ENCODE measurements around the gene EVI5.
"Not testable (repeated sequence)": the region's sequence is repeated elsewhere in the genome, so short reads cannot be mapped to it uniquely, and the experiment has no call there.

EVI5 gene

DNA sequence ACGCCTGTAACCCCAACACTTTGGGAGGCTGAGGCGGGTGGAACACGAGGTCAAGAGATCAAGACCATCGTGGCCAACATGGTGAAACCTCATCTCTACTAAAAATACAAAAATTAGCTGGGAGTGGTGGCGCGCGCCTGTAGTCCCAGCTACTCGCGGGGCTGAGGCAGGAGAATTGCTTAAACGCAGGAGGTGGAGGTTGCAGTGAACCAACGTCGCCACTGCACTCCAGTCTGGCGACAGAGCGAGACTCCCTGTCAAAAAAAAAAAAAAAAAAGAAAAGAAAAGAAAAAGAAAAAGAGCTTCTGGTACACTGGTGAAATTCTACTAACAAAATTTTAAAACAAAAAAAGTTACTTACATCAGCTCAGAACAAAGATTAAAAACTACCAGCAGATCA is 1.4 kb downstream of the EVI5 start:
- H3K9me3 ChIP-seq; in situ Hi-C loops (cut with MboI; ENCODE audit: low sequenced_read_pairs); H3K36me3 ChIP-seq (replicated peaks); H3K4me1 ChIP-seq; H3K27me3 ChIP-seq (ENCODE audit: low read depth): not testable (repeated sequence)
- peak overlapping the region; percentile 96 for H3K4me3 ChIP-seq
- peak in 1 of 2 experiments; percentile 60 for DNase-seq (ENCODE audit: low spot score in 2 of 2)

DNA sequence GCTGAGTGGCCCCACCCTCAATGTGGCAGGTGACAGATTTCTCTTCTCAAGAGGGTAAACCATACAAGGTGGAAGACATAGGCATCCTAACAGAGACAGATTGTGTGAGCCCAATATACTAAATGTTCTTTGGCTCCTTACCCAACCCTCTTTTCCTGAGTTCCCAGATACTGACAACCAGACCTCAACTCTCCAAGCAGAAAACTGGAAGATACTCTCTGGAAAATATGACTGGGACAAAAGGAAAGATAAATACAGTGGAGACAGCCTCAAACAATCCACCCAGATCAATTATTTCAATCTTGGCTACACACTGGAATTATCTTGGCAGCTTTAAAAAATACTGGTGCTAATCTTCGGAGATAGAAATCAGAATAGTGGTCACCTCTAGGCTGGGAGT is 6.5 kb downstream of the EVI5 start:
- no peak for DNase-seq (ENCODE audit: low spot score in 2 of 2)
- Histone ChIP-seq H3K36me3 (replicated peaks) (no peaks in the 10 kb centered on the region), H3K9me3 (no peaks in the 10 kb centered on the region), H3K4me3 (no peak overlapping the region), H3K27me3 (ENCODE audit: low read depth) (no peaks in the 10 kb centered on the region), H3K4me1 (peaks cover 10% of the 10 kb centered on the region)
- in situ Hi-C loops (cut with MboI; ENCODE audit: low sequenced_read_pairs), result no loop called here

DNA sequence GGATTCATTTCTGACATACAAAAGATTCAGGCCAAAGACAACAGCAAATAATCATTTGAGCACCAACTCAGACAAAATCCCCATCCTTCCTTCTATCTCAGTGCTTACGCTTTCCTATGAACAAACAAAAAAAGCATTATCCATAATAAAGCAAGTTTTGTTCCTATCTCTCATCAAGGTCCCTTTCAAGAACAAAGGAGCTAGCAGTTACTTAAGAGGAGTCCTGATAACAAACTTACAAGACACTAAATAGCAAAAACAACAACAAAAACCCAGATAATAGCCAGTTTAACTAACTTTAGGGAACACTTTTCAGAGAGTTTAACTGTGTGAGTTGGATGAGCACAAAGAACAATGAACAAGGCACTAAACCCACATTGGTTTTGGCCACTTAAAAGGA is 10.5 kb downstream of the EVI5 start:
- peak in 1 of 2 experiments; percentile 70 for DNase-seq (ENCODE audit: low spot score in 2 of 2)
- Histone ChIP-seq H3K36me3 (replicated peaks) (no peaks in the 10 kb centered on the region), H3K4me1 (peaks cover 10% of the 10 kb centered on the region), H3K9me3 (no peaks in the 10 kb centered on the region), H3K4me3 (no peak overlapping the region), H3K27me3 (ENCODE audit: low read depth) (no peaks in the 10 kb centered on the region)
- in situ Hi-C loops (cut with MboI; ENCODE audit: low sequenced_read_pairs), result no loop called here

DNA sequence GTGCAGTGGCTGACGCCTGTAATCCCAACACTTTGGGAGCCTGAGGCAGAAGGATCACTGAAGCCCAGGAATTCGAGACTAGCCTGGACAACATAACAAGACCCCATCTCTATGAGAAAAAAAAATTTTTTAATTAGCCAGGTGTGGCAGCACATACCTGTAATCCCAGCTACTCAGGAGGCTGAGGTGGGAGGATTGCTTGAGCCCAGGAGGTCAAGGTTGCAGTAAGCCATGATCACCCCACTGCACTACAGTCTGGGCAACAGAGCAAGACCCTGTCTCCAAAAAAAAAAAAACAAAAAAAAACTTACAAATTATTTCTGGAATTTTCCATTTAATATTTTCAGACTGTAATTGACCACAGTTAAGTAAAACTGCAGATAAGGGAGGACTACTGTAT is 11.2 kb downstream of the EVI5 start:
- in situ Hi-C loops (cut with MboI; ENCODE audit: low sequenced_read_pairs); H3K4me1 ChIP-seq; DNase-seq (ENCODE audit: low spot score in 2 of 2): not testable (repeated sequence)

DNA sequence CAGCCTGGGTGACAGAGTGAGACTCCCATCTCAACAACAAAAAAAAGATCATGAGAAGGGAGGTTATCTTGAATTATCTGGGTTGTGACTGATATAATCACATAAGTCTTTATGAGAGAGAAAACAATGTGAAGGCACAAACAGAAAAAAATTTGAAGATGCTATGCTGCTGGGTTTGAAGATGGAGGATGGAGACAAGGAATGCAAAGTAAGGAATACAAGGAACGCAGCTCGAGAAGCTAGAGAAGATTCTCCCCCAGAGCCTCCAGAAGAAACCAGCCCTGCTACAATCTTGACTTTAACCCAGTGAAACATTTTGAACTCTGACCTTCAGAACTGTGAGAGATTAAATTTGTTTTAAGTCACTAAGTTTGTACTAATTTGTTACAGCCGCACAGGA is 15.1 kb downstream of the EVI5 start:
- no peaks in the 10 kb centered on the region for H3K9me3 ChIP-seq
- H3K27me3 ChIP-seq (ENCODE audit: low read depth), result no peaks in the 10 kb centered on the region
- DNase-seq (ENCODE audit: low spot score in 2 of 2), result no peak
- no peaks in the 10 kb centered on the region for H3K36me3 ChIP-seq (replicated peaks)
- no peak overlapping the region for H3K4me3 ChIP-seq
- H3K4me1 ChIP-seq, result peaks cover 10% of the 10 kb centered on the region
- in situ Hi-C loops (cut with MboI; ENCODE audit: low sequenced_read_pairs), result no loop called here

More for the DNA sequence above, 11.2 kb downstream of the EVI5 start:
- H3K4me3 ChIP-seq; H3K36me3 ChIP-seq (replicated peaks); H3K27me3 ChIP-seq (ENCODE audit: low read depth); H3K9me3 ChIP-seq: not testable (repeated sequence)

DNA sequence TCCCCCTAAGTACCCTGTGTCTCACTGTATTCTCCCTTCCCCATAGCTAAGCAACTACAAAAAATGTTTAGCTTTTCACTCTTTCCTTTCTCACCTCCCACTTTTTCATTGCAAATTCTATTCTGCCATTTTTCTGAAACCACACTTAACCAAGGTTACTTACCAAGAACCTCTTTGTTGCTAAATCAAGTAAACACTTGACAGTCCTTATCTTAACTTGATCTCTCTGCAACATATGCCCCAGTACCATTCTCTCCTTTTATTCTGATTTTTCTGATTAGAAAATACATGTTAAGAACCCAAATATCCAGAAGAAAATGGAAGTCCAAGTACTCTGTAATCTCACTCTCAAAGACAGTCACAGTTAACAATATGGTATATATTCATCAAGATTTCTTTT is 16.0 kb downstream of the EVI5 start:
- in situ Hi-C loops (cut with MboI; ENCODE audit: low sequenced_read_pairs), result no loop called here
- no peaks in the 10 kb centered on the region for H3K27me3 ChIP-seq (ENCODE audit: low read depth)

DNA sequence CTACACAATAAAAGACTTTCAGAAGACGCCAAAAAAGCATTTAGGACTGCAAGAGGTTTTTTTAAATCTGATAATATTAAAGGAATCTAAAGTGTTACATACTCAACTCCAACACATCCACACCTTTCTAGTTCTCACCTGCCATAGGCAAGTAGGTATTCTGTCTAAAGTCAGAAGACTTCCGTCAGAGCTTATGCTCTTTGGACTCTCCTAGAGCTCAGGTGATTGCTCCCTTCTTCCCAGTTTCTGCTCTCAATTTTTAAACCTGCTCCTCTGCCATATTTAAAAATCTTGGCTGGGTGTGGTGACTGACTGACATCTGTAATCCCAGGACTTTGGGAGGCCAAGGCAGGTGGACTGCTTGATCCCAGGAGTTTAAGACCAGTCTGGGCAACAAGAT is 16.6 kb downstream of the EVI5 start:
- no peak for DNase-seq (ENCODE audit: low spot score in 2 of 2)
- no peaks in the 10 kb centered on the region for H3K36me3 ChIP-seq (replicated peaks)
- no peak overlapping the region for H3K4me3 ChIP-seq
- H3K9me3 ChIP-seq, result no peaks in the 10 kb centered on the region
- in situ Hi-C loops (cut with MboI; ENCODE audit: low sequenced_read_pairs), result no loop called here
- H3K27me3 ChIP-seq (ENCODE audit: low read depth), result no peaks in the 10 kb centered on the region
- H3K4me1 ChIP-seq, result no peaks in the 10 kb centered on the region

More for the DNA sequence above, 16.0 kb downstream of the EVI5 start:
- Histone ChIP-seq H3K4me1 (peaks cover under 1% of the 10 kb centered on the region; the same call in 1 of the 2 replicates), H3K4me3 (no peak overlapping the region), H3K9me3 (no peaks in the 10 kb centered on the region), H3K36me3 (replicated peaks) (no peaks in the 10 kb centered on the region)
- DNase-seq (ENCODE audit: low spot score in 2 of 2), result no peak

DNA sequence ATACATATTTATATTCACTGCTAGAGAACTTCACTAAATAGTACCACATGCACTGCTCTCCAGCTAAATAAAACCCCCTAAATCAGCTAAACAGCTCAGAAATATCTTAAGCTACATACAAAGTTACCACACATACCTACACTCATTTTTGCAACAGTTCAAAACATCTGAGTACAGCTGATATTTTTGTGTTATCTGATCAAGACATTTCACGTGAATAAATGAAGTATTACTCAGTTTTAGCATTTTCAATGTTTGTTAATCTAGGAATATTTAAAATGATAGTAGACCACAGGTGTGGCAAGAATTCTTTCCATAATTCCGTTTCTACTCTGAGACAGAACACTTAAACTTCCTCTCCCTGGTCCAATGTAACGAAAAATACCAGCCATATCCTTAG is 20.8 kb downstream of the EVI5 start:
- in situ Hi-C loops (cut with MboI; ENCODE audit: low sequenced_read_pairs), result no loop called here
- DNase-seq (ENCODE audit: low spot score in 2 of 2), result no peak
- Histone ChIP-seq H3K27me3 (ENCODE audit: low read depth) (no peaks in the 10 kb centered on the region), H3K4me1 (no peaks in the 10 kb centered on the region), H3K4me3 (no peak overlapping the region), H3K36me3 (replicated peaks) (no peaks in the 10 kb centered on the region), H3K9me3 (no peaks in the 10 kb centered on the region)

DNA sequence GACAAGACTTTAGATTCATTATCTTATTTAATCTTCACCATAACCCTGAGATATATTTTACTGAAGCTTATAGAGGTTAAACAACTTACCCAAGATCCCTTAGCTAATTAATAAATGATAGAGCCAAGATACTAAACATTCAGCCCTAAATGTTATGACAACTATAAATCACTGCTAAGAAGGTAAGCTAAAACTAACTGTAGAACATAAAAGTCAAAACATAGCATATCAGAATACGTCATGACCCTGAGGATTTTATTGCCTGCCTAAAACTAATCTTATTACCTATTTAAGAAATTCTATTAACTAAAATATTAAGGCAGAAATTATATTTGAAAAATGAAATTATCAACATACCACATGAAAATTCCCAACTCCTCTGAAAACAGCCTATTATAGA is 22.6 kb downstream of the EVI5 start:
- Histone ChIP-seq H3K9me3 (no peaks in the 10 kb centered on the region), H3K4me3 (no peak overlapping the region), H3K36me3 (replicated peaks) (no peaks in the 10 kb centered on the region), H3K4me1 (no peaks in the 10 kb centered on the region), H3K27me3 (ENCODE audit: low read depth) (no peaks in the 10 kb centered on the region)
- in situ Hi-C loops (cut with MboI; ENCODE audit: low sequenced_read_pairs), result no loop called here
- DNase-seq (ENCODE audit: low spot score in 2 of 2), result no peak

DNA sequence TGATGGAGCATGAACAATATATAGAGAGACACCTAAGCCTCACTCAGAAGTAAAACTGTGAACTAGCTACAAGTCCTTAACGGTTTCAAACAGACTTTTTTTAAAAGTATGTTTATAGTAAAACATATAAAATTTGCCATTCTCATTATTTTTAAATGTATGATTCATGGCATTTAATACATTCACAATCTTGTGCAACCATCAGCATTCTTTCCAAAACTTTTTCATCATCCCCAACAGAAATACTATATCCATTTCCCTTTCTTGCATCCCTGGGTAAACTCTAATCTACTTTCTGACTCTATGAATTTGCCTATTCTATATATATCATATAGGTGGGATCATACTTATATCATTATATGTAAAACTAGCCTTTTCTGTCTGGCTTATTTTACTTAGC is 25.5 kb downstream of the EVI5 start:
- Histone ChIP-seq H3K9me3 (no peaks in the 10 kb centered on the region), H3K36me3 (replicated peaks) (no peaks in the 10 kb centered on the region), H3K27me3 (ENCODE audit: low read depth) (no peaks in the 10 kb centered on the region), H3K4me3 (no peak overlapping the region), H3K4me1 (no peaks in the 10 kb centered on the region)
- in situ Hi-C loops (cut with MboI; ENCODE audit: low sequenced_read_pairs), result no loop called here
- no peak for DNase-seq (ENCODE audit: low spot score in 2 of 2)

DNA sequence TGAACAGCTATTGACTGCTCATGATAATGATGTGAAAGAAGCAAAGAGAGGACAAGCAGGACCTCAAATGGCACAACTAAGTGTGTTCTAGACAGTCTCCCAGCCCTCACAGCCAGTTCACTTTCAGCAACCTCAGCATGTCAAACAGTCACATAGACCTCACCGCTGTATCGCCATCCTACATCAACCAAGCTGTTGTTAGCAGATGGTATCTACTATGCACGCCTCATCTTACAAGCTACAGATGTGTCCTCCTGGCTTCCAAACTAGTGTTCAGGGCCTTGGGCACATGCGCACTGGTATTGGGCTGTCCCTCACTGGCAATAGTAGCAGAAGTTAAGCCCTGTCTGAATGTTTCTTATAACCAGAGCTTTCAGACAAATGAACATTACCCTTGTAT is 28.4 kb downstream of the EVI5 start:
- Histone ChIP-seq H3K9me3 (no peaks in the 10 kb centered on the region), H3K27me3 (ENCODE audit: low read depth) (no peaks in the 10 kb centered on the region), H3K4me1 (no peaks in the 10 kb centered on the region), H3K4me3 (no peak overlapping the region), H3K36me3 (replicated peaks) (no peaks in the 10 kb centered on the region)
- DNase-seq (ENCODE audit: low spot score in 2 of 2), result no peak
- in situ Hi-C loops (cut with MboI; ENCODE audit: low sequenced_read_pairs), result no loop called here

DNA sequence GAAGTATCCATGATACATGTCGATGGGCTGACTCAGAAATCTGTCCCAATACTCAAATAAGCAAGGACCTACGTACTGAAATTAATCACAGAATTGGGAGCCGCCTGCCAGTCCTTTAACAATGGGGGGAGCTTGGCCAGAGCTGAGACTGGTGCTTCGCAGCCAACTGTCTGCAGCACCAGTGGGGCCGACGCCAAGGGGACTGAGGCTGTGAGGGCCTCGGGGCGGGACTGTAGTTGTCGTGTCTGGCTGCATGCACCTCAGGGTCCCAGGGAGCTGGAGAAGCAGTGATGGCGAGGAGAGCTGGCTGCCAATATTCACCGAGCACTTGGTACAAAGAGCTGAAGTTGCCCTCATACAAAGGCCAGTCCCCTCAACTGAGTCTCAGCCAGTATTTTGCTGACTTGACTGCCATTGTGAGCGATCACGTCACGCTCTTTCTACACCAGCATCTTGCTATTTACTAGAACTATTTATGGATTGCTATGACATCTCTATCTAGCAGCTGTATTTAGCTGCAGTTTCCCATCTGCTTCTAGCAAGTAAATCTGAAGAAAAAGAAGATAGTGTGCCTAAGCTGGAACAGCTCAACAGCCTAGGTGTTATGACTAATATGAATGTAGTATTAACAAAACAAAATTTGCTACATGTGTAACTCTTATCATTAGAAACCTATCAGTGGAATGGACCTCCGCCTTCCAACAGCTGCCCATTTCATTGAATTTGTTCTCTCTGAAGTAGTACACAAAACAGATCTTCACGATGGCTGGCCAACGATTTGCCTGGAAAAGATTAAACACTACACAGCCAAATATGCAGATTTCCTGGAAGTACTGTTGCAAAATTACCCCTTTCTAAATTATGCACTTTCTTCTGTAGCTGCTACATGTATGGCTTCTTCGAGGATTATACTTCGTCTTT is 29.1 kb downstream of the EVI5 start:
- no peaks in the 10 kb centered on the region for H3K4me1 ChIP-seq
- no peak for DNase-seq (ENCODE audit: low spot score in 2 of 2)
- no peaks in the 10 kb centered on the region for H3K9me3 ChIP-seq
- H3K4me3 ChIP-seq, result no peak overlapping the region
- no peaks in the 10 kb centered on the region for H3K36me3 ChIP-seq (replicated peaks)
- in situ Hi-C loops (cut with MboI; ENCODE audit: low sequenced_read_pairs), result no loop called here
- no peaks in the 10 kb centered on the region for H3K27me3 ChIP-seq (ENCODE audit: low read depth)

DNA sequence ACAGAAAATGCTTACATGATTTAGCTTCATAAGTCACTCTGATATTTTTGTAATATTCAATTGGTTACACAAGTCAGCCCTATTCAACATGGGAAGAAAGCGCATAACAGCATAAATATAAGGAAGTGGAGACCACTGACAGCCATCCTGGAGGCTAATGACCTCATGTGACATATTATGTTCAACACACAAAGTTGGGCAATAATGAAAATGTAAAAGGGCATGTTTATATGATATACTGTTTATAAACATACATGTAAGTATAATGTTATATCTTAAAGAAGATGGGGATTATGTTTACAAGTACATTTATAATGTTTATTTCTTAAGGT is 30.2 kb downstream of the EVI5 start:
- in situ Hi-C loops (cut with MboI; ENCODE audit: low sequenced_read_pairs), result no loop called here

DNA sequence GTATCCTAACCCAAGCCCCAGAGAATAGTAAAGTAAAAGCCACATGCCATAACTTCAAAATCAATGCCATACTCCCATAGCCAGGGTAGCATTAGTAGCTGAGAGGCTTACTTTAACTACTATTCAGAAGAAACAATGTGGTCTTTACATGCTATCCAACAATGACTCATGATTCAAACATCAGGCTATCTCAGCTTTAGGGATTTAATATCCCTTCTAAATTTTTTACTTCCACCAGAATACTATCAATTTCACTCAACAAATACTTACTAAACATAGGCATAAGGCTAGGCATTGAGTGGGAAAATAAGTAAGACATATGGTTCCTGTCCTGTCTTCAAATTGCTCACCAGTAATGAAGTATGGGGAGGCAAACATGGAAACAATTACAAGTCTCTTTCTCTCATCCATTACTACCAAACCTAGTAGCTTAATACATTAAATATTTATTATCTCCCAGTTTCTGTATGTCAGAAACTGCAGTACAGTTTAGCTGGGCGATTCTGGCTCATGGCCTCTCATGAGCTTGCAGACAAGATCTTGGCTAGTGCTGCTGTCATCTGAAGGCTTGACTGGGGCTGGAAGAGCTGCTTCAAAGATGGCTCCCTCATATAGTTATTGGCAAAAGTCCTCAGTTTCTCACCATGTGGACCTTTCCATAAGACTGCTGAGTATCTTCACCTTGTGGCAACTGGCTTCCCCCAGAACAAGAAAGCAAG is 30.7 kb downstream of the EVI5 start:
- Histone ChIP-seq H3K36me3 (replicated peaks) (no peaks in the 10 kb centered on the region), H3K4me1 (no peaks in the 10 kb centered on the region), H3K9me3 (no peaks in the 10 kb centered on the region), H3K27me3 (ENCODE audit: low read depth) (no peaks in the 10 kb centered on the region), H3K4me3 (no peak overlapping the region)
- in situ Hi-C loops (cut with MboI; ENCODE audit: low sequenced_read_pairs), result no loop called here
- DNase-seq (ENCODE audit: low spot score in 2 of 2), result no peak

More for the DNA sequence above, 30.2 kb downstream of the EVI5 start:
- no peak for DNase-seq (ENCODE audit: low spot score in 2 of 2)
- no peaks in the 10 kb centered on the region for H3K36me3 ChIP-seq (replicated peaks)
- H3K4me1 ChIP-seq, result no peaks in the 10 kb centered on the region
- H3K9me3 ChIP-seq, result no peaks in the 10 kb centered on the region
- no peaks in the 10 kb centered on the region for H3K27me3 ChIP-seq (ENCODE audit: low read depth)
- H3K4me3 ChIP-seq, result no peak overlapping the region
